IPS DF 4.7 (cell line): ENCODE data around the gene SGPL1.
"Not testable (repeated sequence)": the region's sequence is repeated elsewhere in the genome, so short reads cannot be mapped to it uniquely, and the experiment has no call there.

Experiments
- DNase-seq: peaks from one replicate; pipeline ENCODE4 v3.0.0-alpha.2; 2013; ENCODE audit warnings: low spot score; ENCODE audit errors: extremely low read depth

The SGPL1 gene

GRCh38 chr10:70815504-70816219 is at the start of gene SGPL1:
TSS of gene SGPL1 (plus strand) at chr10:70815948. CDS start at chr10:70816854, 906 bp downstream.
- no peak for DNase-seq

- not testable (repeated sequence) for DNase-seq
Measured at GRCh38 chr10:70768026-70768685, 47.6 kb upstream of the SGPL1 start.

GRCh38 chr10:70769121-70769520 is 46.6 kb upstream of the SGPL1 start:
- DNase-seq: no peak

GRCh38 chr10:70770001-70770400 is 45.7 kb upstream of the SGPL1 start:
- no peak for DNase-seq

GRCh38 chr10:70770516-70770915 is 45.2 kb upstream of the SGPL1 start:
- not testable (repeated sequence) for DNase-seq

- no peak for DNase-seq
Measured at GRCh38 chr10:70771311-70772194, 44.2 kb upstream of the SGPL1 start.

- no peak for DNase-seq
Measured at GRCh38 chr10:70772627-70773026, 43.1 kb upstream of the SGPL1 start.

GRCh38 chr10:70773461-70773860 is 42.3 kb upstream of the SGPL1 start:
- no peak for DNase-seq

- no peak for DNase-seq
Measured at GRCh38 chr10:70773965-70774809, 41.6 kb upstream of the SGPL1 start.

GRCh38 chr10:70774810-70775678 is 40.7 kb upstream of the SGPL1 start:
- DNase-seq: no peak

- no peak for DNase-seq
Measured at GRCh38 chr10:70775679-70776454, 39.9 kb upstream of the SGPL1 start.

GRCh38 chr10:70776455-70777005 is 39.2 kb upstream of the SGPL1 start:
- DNase-seq: no peak

- DNase-seq: no peak
Measured at GRCh38 chr10:70777063-70777875, 38.5 kb upstream of the SGPL1 start.

- DNase-seq: no peak
Measured at GRCh38 chr10:70778267-70778924, 37.4 kb upstream of the SGPL1 start.

- no peak for DNase-seq
Measured at GRCh38 chr10:70779088-70779487, 36.7 kb upstream of the SGPL1 start.

- no peak for DNase-seq
Measured at GRCh38 chr10:70779511-70780369, 36.0 kb upstream of the SGPL1 start.

- no peak for DNase-seq
Measured at GRCh38 chr10:70780370-70780760, 35.4 kb upstream of the SGPL1 start.
